Colonic mucosa (tissue), 4 donors: ENCODE measurements around the gene ABHD8. TPM values are rescaled to one million over a fixed set of nuclear protein-coding genes. Genes with fewer than 3 reads are reported as not detected.

ENCODE experiments used
- DNase-seq: peaks from one replicate; pipeline ENCODE4 v3.0.0-alpha.2; 2020
- H3K27ac ChIP-seq: fragments of 200-600 bp; one replicate; pipeline ENCODE4 v1.8.0; 2021
- H3K27me3 ChIP-seq: fragments of 200-600 bp; one replicate; pipeline ENCODE4 v1.8.0; 2021
- H3K36me3 ChIP-seq: fragments of 200-600 bp; one replicate; pipeline ENCODE4 v1.8.0; 2021
- H3K4me1 ChIP-seq: fragments of 200-600 bp; one replicate; pipeline ENCODE4 v1.8.0; 2021; ENCODE audit warnings: mild to moderate bottlenecking
- H3K4me3 ChIP-seq: fragments of 200-600 bp; one replicate; pipeline ENCODE4 v1.8.0; 2021
- H3K9ac ChIP-seq, 2 donors: one replicate each; pipeline ENCODE4 v1.7.0; 2013; ENCODE audit warnings: control low read depth in 2 of 2, low read depth in 2 of 2, low read length in 2 of 2
- H3K9me3 ChIP-seq: fragments of 200-600 bp; one replicate; pipeline ENCODE4 v1.8.0; 2021
- CTCF ChIP-seq: fragments of 200-600 bp; IDR thresholded peaks from one replicate; pipeline ENCODE4 v1.8.0; 2022; ENCODE audit warnings: antibody characterized with exemption, mild to moderate bottlenecking
- intact Hi-C: fragments of 100-400 bp; cut with DNase I; formaldehyde crosslinking; loops from one replicate; pipeline ENCODE4 v1.14.1; 2022
- total RNA-seq, 2 donors: library from RNA; stranded (reverse); fragmentation: NEBNext Ultra II Directional in 1 of 2; extraction: Animal tissue kit (Norgen Biotek cat#: 25700) in 1 of 2; gene quantifications; one replicate each; pipeline ENCODE4 v1.2.1, GENCODE V29; 2021
- donor health status: healthy.
- donor health status: DM: no; HTN: no; CAD: no.
- donor health status: DM: no; HTN: no; CAD: no.

Gene ABHD8
- total RNA-seq, 2 donors from 2014 or later, result 4.3 to 5.2 TPM

- H3K4me3 ChIP-seq, result no peak overlapping the region
- no peaks in the 10 kb centered on the region for H3K4me1 ChIP-seq
- H3K9ac ChIP-seq, result no peak overlapping the region
- no peaks in the 10 kb centered on the region for H3K27me3 ChIP-seq
- no peak overlapping the region for H3K27ac ChIP-seq
- no peak for DNase-seq
- TF ChIP-seq CTCF, result no peak
- H3K36me3 ChIP-seq, result peaks cover 15% of the 10 kb centered on the region
- intact Hi-C loops, result no loop called here
- no peaks in the 10 kb centered on the region for H3K9me3 ChIP-seq
These were observed 17.2 kb upstream of the ABHD8 start for GRCh38 chr19:17320435-17320834.

- peaks cover 18% of the 10 kb centered on the region for H3K36me3 ChIP-seq
These were observed 16.4 kb upstream of the ABHD8 start for GRCh38 chr19:17319473-17320238.

DNA sequence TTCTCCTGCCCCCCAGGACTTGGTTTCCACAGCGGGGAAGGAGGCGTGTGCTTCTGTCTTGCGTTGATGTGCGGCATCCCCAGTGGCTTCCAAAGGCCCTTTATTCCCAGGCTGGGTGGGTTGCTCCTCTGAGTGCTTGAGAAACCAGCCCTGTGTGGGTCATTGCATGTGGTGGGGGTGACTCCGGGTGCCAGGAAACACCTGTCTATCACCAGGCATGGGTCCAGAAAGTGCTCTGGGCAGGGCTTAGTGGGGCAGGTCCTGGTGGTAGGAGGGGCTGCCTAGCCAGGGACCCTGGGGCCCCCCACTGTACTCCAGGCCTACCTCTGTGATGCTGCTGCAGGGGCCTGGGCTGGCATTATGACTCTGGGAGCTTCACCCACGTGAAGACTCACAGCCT lies 15.7 kb upstream of the ABHD8 start:
- no peaks in the 10 kb centered on the region for H3K27me3 ChIP-seq
- H3K36me3 ChIP-seq, result peaks cover 20% of the 10 kb centered on the region
- H3K4me3 ChIP-seq, result no peak overlapping the region
- no peaks in the 10 kb centered on the region for H3K9me3 ChIP-seq
- H3K4me1 ChIP-seq, result no peaks in the 10 kb centered on the region
- no peak overlapping the region for H3K9ac ChIP-seq
- TF ChIP-seq CTCF, result no peak
- no peak overlapping the region for H3K27ac ChIP-seq
- no peak for DNase-seq
- intact Hi-C loops, result no loop called here

More at GRCh38 chr19:17319473-17320238, 16.4 kb upstream of the ABHD8 start:
- no peak for TF ChIP-seq CTCF
- Histone ChIP-seq H3K4me1 (no peaks in the 10 kb centered on the region), H3K4me3 (no peak overlapping the region), H3K27ac (no peak overlapping the region), H3K27me3 (no peaks in the 10 kb centered on the region), H3K9ac (no peak overlapping the region), H3K9me3 (no peaks in the 10 kb centered on the region)
- intact Hi-C loops, result no loop called here
- DNase-seq, result no peak

DNA sequence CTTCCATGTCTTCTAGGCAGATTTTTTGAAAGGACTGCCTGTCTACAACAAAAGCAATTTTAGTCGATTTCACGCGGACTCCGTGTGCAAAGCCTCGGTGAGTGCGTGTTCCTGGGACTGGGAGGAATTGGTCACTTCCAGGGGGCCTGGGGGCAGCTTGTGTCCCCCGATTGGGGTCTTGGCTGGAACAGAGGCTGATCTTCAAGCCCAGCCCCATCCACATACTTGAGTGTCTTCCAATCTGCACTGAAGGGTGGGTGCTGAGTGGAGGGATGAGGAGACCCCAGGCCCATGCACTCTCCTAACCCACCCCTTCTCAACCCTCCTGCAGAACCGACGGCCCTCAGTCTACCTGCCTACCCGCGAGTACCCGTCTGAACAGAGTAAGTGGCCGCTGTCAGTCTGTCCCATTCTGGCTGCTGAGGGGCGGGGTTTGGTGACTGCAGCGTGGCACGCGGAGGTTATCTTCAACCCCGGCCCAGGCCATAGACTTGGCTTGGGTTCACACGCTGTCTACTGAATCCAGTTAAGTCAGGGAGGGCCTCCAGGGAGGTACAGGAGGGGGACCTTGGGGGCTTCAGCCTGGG lies 10.9 kb upstream of the ABHD8 start:
- Histone ChIP-seq H3K27ac (no peak overlapping the region), H3K27me3 (no peaks in the 10 kb centered on the region), H3K9me3 (no peaks in the 10 kb centered on the region), H3K4me1 (peaks cover 9% of the 10 kb centered on the region), H3K36me3 (peaks cover 4% of the 10 kb centered on the region), H3K4me3 (no peak overlapping the region), H3K9ac (no peak overlapping the region)
- no peak for DNase-seq
- TF ChIP-seq CTCF, result no peak
- intact Hi-C loops, result no loop called here

- intact Hi-C loops, result no loop called here
- Histone ChIP-seq H3K4me1 (peaks cover 9% of the 10 kb centered on the region), H3K27me3 (no peaks in the 10 kb centered on the region), H3K27ac (no peak overlapping the region), H3K9me3 (no peaks in the 10 kb centered on the region), H3K9ac (no peak overlapping the region), H3K36me3 (peaks cover 4% of the 10 kb centered on the region), H3K4me3 (no peak overlapping the region)
- TF ChIP-seq CTCF, result no peak
- DNase-seq, result no peak
These were observed 9.2 kb upstream of the ABHD8 start for GRCh38 chr19:17312189-17313113.
